Stimulated activated CD8-positive, alpha-beta memory T cell treated with anti-CD3 and anti-CD28 coated beads, Interleukin-4, amount 100 ng/mL, for 24 hours (primary cell): ENCODE results near the gene MDFI.

Experiments
- DNase-seq: peaks from one replicate; pipeline ENCODE4 v3.0.0-alpha.2; 2020; ENCODE audit warnings: low read depth

The MDFI gene

GRCh38 chr6:41651246-41651961 is 13.1 kb downstream of the MDFI start:
- no peak for DNase-seq

GRCh38 chr6:41651962-41652657 is 13.8 kb downstream of the MDFI start:
- DNase-seq = no peak

DNA sequence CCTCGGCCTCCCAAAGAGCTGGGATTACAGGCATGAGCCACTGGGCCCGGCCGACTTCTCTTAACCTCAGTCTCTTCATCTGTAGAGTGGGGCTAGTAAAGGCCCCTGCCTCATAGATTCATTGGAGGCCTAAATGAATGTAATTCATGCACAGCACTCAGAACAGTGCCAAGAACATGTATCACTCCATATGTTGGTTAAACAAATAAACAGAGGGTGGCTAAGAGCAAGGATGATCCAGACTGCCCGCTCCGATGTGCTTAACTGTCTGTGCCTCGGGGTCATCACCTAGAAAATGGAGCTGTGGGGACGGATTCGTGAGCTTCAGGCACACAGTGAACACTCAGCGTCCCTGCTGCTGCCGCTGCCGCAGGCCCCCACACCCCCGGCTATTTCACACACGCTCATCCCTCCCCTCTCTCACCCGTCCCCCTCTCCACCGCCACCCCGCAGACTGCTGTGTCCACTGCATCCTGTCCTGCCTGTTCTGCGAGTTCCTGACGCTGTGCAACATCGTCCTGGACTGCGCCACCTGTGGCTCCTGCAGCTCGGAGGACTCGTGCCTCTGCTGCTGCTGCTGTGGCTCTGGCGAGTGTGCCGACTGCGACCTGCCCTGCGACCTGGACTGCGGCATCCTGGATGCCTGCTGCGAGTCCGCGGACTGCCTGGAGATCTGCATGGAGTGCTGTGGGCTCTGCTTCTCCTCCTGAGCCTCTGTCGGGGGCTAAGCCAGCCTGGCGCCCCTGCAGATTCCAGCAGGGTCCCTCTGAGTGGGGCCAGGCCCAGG is 14.8 kb downstream of the MDFI start:
- DNase-seq = no peak

DNA sequence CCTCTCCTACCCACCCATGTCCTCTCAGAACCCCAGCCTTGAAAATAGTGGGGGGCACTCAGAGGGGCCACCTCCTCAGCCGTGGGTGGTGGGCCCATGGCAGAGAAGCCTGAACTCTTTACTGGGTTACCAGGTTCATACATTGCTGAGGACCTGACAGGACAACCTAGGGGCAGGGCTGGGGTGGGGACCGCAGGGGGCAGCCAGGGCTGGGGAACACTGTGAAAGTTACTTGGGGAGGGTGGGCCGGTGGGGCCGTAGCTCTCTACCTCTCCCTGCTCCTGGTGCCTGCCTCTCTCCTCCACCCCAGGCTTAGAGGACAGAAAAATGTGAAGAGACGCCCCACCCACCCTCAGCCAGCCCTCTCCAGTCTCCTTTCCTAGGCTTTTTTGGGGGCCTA is 15.4 kb downstream of the MDFI start:
- no peak for DNase-seq

GRCh38 chr6:41654151-41654697 is 16.0 kb downstream of the MDFI start:
- no peak for DNase-seq

DNA sequence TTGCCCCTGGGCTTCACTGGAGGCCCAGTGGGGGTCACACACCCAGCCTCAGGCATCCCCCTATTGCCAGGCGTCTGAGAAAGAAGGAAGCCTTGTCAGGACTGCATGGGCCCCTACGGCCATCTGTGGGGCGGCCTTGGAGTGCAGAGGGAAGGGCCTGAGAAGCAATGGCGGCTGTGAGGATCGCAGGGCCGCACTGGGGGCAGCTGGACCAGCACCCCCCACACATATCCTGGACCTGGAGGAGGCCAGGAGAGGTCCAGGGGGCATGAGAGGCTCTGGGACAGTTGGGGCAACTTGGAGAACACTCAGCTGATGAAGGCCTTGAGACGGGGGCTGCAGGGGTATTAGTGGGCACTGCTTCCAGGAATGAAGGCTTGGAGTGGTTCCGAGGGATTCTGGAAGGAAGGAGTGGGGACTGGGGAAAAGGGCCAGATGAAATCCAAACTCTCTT is 16.5 kb downstream of the MDFI start:
- no peak for DNase-seq

- DNase-seq = no peak
These were observed 16.9 kb downstream of the MDFI start for GRCh38 chr6:41655176-41655575.

DNA sequence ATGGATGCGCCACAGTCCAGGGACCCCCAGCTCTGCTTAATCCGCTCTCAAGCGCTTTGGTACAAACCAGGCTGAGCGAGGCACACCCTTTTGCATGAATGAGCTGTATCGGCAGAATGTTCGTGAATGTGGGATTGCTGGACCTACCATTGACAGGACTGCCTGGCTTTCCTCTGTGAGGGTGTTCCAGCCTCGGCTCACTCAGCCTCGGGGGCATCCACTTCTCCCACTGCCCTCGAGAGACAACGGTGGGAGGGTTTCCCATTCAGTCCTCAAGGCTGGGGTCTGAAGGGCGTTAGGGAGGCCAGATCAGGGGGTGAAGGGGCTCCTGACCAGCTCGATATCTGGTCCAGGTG is 17.4 kb downstream of the MDFI start:
- DNase-seq = no peak

GRCh38 chr6:41656002-41656691 is 17.9 kb downstream of the MDFI start:
- no peak for DNase-seq

GRCh38 chr6:41657131-41658094 is 19.1 kb downstream of the MDFI start:
- no peak for DNase-seq

DNA sequence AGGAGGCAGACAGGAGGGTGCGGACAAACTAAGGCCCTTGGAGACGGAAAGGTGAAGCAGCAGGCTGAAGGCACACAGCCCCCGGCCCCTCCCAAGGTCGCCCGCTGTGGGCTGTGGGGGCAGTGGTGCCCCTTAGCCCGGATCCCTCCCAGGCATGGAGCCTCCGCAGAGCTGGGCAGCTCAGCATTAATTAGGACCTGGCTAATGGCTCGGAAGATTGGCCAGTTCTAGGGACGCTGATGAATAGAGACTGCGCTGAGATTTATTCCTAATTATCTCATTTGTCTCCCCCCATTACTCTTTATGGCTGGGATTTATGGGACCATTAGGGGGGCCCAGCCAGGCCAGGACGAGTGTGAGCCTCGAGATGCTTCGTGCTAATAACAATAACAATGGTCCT is 20.4 kb downstream of the MDFI start:
- no peak for DNase-seq

DNA sequence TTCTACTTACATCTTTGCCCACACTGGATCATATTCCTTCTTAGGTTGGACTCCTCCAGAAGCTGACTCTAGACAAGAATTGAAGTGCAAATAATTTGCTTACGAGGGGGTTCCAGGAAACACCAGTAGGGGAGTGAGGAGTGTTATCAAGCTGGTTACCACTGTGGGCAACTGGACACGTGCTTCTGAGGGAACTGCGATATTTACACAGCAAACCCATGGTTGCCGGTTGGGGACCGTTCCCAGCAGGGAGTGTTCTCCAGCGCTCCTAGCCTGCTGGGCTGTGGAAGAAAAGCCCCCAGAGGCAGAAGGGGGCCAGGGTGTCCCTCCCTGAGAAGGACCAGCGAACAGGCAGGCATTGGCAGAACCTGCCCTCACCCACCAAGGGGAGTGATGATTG is 21.7 kb downstream of the MDFI start:
- no peak for DNase-seq

DNA sequence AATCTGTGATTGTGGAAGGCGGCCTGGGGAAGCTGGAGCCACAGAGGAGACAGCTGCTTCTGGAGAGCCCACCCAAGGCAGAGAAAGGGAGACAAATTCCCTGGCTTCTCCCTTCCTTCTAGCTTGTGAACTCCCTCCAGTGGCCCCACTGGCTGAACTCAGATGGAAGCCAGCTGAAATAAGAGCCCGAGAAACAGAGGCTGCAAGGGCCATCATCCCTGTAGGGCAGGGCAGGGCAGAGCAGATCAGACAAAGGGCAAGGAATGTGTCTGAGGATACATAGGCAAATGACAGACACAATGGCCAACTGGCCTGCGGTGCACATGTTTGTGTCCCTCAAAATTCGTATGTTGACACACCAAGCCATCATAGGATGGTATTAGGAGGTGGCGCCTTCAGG is 25.3 kb downstream of the MDFI start:
- no peak for DNase-seq

GRCh38 chr6:41664271-41664670 is 26.0 kb downstream of the MDFI start:
- DNase-seq = no peak

DNA sequence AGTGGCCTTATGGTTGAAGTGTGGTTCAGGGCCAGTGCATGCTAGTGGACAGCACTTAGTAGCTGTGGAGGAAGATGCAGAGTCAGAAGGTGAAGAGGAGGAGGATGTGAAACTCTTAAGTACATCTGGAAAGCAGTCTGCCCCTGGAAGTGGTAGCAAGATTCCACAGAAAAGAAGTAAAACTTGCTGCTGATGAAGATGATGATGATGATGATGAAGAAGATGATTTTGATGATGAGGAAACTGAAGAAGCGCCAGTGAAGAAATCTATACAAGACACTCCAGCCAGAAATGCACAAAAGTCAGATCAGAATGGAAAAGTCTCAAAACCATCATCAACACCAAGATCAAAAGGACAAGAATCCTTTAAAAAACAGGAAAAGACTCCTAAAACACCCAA is 28.9 kb downstream of the MDFI start:
- DNase-seq = no peak

DNA sequence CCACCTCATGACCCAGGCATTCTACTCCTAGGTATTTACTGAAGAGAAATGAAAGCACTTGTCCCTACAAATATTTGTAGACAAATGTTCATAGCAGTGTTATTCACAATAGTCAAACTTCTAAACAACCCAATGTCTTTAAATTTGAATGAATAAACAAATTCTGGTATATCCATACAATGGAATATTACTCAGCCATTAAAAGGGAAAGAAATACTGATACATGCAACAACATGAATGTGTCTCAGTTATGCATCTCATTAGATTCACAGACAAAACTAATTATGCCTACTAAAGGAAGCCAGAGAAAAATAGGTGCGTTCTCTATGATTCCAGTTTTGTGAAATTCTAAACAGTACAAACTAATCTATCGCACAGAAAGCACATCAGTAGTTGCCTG is 30.7 kb downstream of the MDFI start:
- no peak for DNase-seq

DNA sequence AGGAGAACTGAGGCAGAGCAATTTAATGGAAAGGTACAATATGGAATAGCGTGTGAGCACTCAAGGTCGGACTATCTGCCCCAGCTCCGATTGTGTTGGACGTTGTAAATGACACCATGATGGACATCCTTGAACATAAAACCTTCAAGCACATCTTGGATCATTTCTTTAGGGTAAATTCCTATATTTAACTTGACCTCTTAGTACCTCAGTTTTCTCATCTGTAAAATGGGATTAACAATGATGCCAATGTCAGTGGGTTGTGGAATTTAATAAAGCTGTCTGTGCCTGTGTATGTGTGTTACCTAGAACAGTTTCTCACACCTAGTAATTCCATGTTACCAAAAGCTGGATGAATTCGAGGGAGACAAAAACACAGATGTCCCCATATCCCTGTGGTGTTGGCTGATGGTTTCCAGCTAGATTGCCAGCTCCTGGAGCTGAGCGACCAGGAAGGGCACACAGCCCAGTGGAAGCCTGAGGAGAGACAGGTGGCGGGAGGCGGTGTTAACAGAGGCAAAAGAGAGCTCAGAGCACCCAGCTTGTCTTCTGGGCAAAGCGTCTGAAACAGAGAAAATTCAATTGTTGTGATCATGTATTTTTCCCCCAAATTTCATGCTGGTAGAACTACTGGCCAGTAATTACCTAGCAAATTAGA is 32.6 kb downstream of the MDFI start:
- DNase-seq = no peak

DNA sequence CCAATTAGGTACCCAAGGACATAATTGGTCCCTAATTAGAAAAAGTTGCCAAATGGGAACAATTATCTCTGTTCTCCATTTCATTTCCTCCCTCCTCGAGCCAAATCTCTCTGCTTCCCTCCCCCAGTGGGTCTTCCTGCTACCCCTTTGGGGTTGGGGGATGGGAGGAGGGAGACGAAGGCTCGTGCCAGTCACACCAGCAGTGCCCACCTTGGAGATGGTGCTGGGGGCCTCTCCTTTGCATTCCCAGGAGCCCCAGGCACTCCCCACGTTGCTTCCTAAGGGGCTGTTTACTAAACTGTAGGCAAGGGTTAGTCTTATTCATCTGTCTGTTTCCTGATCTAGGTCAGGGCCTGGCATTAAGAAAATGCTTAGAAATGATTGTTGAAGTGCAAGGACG is 33.1 kb downstream of the MDFI start:
- DNase-seq = no peak

DNA sequence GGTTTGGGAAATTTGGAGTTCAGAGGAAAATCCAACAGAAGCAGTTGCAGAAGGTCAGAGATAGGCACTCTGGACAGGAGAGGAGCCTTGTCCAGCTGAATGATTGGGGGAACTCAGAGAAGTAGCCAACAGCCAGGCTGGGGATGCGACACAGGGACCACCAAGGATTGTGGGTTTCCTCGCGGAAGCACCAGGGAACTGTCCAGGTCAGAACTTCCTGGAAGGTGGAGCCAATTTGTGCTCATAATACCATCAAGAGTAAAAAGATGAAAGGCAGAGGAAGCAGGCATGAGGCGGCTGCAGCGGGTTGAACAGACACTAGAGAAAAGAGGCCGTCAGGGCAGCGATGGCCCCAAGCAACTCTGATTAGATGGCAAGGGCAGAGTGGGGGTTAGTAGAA is 33.7 kb downstream of the MDFI start:
- DNase-seq = no peak
